ENCODE results near the gene RBFOX2.

Gene RBFOX2

GRCh38 chr22:35732116-35732515 lies 296.5 kb downstream of the RBFOX2 start:
- Histone ChIP-seq H2BK15ac (replicated peaks; ENCODE audit: low read depth) (no peak overlapping the region), H2BK5ac (ENCODE audit: low read length) (no peak overlapping the region), H3K27ac (ENCODE audit: low read depth, low read length) (no peak overlapping the region), H2BK120ac (ENCODE audit: low read depth, low read length) (no peak overlapping the region), H3K9ac (ENCODE audit: low read length) (no peak overlapping the region), H3K18ac (ENCODE audit: low read length) (no peak overlapping the region), H3K36me3 (ENCODE audit: control insufficient read depth, insufficient read depth, low read length) (no peaks in the 10 kb centered on the region), H3K23ac (ENCODE audit: low read length) (peak overlapping the region; percentile 66), H3K56ac (ENCODE audit: low read length) (no peak overlapping the region), H3K79me2 (ENCODE audit: control insufficient read depth, insufficient read depth, low read length) (no peaks in the 10 kb centered on the region), H3K4me3 (ENCODE audit: low read length) (no peak overlapping the region), H3K79me1 (ENCODE audit: low read length) (no peaks in the 10 kb centered on the region), H3K4me2 (ENCODE audit: low read length) (no peak overlapping the region), H3K4ac (ENCODE audit: low read depth, low read length) (no peak overlapping the region), H3K4me1 (ENCODE audit: control insufficient read depth, low read depth, low read length) (no peaks in the 10 kb centered on the region), H4K5ac (ENCODE audit: low read length) (no peak overlapping the region), H3K27me3 (ENCODE audit: insufficient read depth, low read length, poor library complexity) (no peaks in the 10 kb centered on the region), H2AK5ac (ENCODE audit: low read length) (no peak overlapping the region), H4K8ac (ENCODE audit: low read depth, low read length) (no peak overlapping the region)
- whole genome bisulfite sequencing (ENCODE audit: extremely low coverage, insufficient coverage, low lambda C conversion rate) = no CpG with 5 or more reads among the region's 9 CpGs
- no peak for DNase-seq

- Histone ChIP-seq H3K36me3 (ENCODE audit: control insufficient read depth, insufficient read depth, low read length) (no peaks in the 10 kb centered on the region), H4K8ac (ENCODE audit: low read depth, low read length) (no peak overlapping the region), H4K5ac (ENCODE audit: low read length) (no peak overlapping the region), H3K4me3 (ENCODE audit: low read length) (no peak overlapping the region), H3K4ac (ENCODE audit: low read depth, low read length) (no peak overlapping the region), H3K23ac (ENCODE audit: low read length) (no peak overlapping the region), H3K56ac (ENCODE audit: low read length) (no peak overlapping the region), H2BK15ac (replicated peaks; ENCODE audit: low read depth) (no peak overlapping the region), H3K27me3 (ENCODE audit: insufficient read depth, low read length, poor library complexity) (no peaks in the 10 kb centered on the region), H2BK120ac (ENCODE audit: low read depth, low read length) (no peak overlapping the region), H3K79me1 (ENCODE audit: low read length) (no peaks in the 10 kb centered on the region), H3K9ac (ENCODE audit: low read length) (no peak overlapping the region), H3K27ac (ENCODE audit: low read depth, low read length) (no peak overlapping the region), H3K4me1 (ENCODE audit: control insufficient read depth, low read depth, low read length) (no peaks in the 10 kb centered on the region), H2AK5ac (ENCODE audit: low read length) (no peak overlapping the region), H2BK5ac (ENCODE audit: low read length) (no peak overlapping the region), H3K79me2 (ENCODE audit: control insufficient read depth, insufficient read depth, low read length) (no peaks in the 10 kb centered on the region), H3K18ac (ENCODE audit: low read length) (no peak overlapping the region), H3K4me2 (ENCODE audit: low read length) (no peak overlapping the region)
- DNase-seq = no peak
- WGBS (ENCODE audit: extremely low coverage, insufficient coverage, low lambda C conversion rate) = no CpG with 5 or more reads among the region's 10 CpGs
Observed at GRCh38 chr22:35731321-35731720, 297.3 kb downstream of the RBFOX2 start.

- Histone ChIP-seq H2AK5ac (ENCODE audit: low read length) (no peak overlapping the region), H2BK15ac (replicated peaks; ENCODE audit: low read depth) (no peak overlapping the region), H3K79me1 (ENCODE audit: low read length) (no peaks in the 10 kb centered on the region), H3K79me2 (ENCODE audit: control insufficient read depth, insufficient read depth, low read length) (no peaks in the 10 kb centered on the region), H4K8ac (ENCODE audit: low read depth, low read length) (no peak overlapping the region), H3K4me1 (ENCODE audit: control insufficient read depth, low read depth, low read length) (no peaks in the 10 kb centered on the region), H3K4me3 (ENCODE audit: low read length) (no peak overlapping the region), H3K27me3 (ENCODE audit: insufficient read depth, low read length, poor library complexity) (no peaks in the 10 kb centered on the region), H3K4ac (ENCODE audit: low read depth, low read length) (no peak overlapping the region), H3K4me2 (ENCODE audit: low read length) (no peak overlapping the region), H3K36me3 (ENCODE audit: control insufficient read depth, insufficient read depth, low read length) (no peaks in the 10 kb centered on the region), H4K5ac (ENCODE audit: low read length) (no peak overlapping the region), H3K27ac (ENCODE audit: low read depth, low read length) (no peak overlapping the region), H3K18ac (ENCODE audit: low read length) (no peak overlapping the region), H2BK5ac (ENCODE audit: low read length) (no peak overlapping the region), H3K56ac (ENCODE audit: low read length) (no peak overlapping the region), H3K23ac (ENCODE audit: low read length) (no peak overlapping the region), H3K9ac (ENCODE audit: low read length) (no peak overlapping the region), H2BK120ac (ENCODE audit: low read depth, low read length) (no peak overlapping the region)
- DNase-seq = no peak
- WGBS (ENCODE audit: extremely low coverage, insufficient coverage, low lambda C conversion rate) = no CpG with 5 or more reads among the region's 2 CpGs
Observed at GRCh38 chr22:35729309-35729698, 299.3 kb downstream of the RBFOX2 start.

GRCh38 chr22:35728639-35729308 lies 299.9 kb downstream of the RBFOX2 start:
- no peak overlapping the region for H3K9ac ChIP-seq (ENCODE audit: low read length)
- no peak overlapping the region for H2BK120ac ChIP-seq (ENCODE audit: low read depth, low read length)
- H3K4me1 ChIP-seq (ENCODE audit: control insufficient read depth, low read depth, low read length) = no peaks in the 10 kb centered on the region
- no peaks in the 10 kb centered on the region for H3K27me3 ChIP-seq (ENCODE audit: insufficient read depth, low read length, poor library complexity)
- H4K5ac ChIP-seq (ENCODE audit: low read length) = no peak overlapping the region
- no peak overlapping the region for H2BK5ac ChIP-seq (ENCODE audit: low read length)
- no peak overlapping the region for H3K18ac ChIP-seq (ENCODE audit: low read length)
- H3K56ac ChIP-seq (ENCODE audit: low read length) = no peak overlapping the region
- H3K4me3 ChIP-seq (ENCODE audit: low read length) = no peak overlapping the region
- no peak for DNase-seq
- H2BK15ac ChIP-seq (replicated peaks; ENCODE audit: low read depth) = no peak overlapping the region
- H3K23ac ChIP-seq (ENCODE audit: low read length) = no peak overlapping the region
- no peak overlapping the region for H2AK5ac ChIP-seq (ENCODE audit: low read length)
- H3K4me2 ChIP-seq (ENCODE audit: low read length) = no peak overlapping the region
- WGBS (ENCODE audit: extremely low coverage, insufficient coverage, low lambda C conversion rate) = no CpG with 5 or more reads among the region's 12 CpGs
- H4K8ac ChIP-seq (ENCODE audit: low read depth, low read length) = no peak overlapping the region
- H3K27ac ChIP-seq (ENCODE audit: low read depth, low read length) = no peak overlapping the region
- H3K79me2 ChIP-seq (ENCODE audit: control insufficient read depth, insufficient read depth, low read length) = no peaks in the 10 kb centered on the region
- no peak overlapping the region for H3K4ac ChIP-seq (ENCODE audit: low read depth, low read length)
- no peaks in the 10 kb centered on the region for H3K79me1 ChIP-seq (ENCODE audit: low read length)
- no peaks in the 10 kb centered on the region for H3K36me3 ChIP-seq (ENCODE audit: control insufficient read depth, insufficient read depth, low read length)

- Histone ChIP-seq H3K56ac (ENCODE audit: low read length) (no peak overlapping the region), H4K5ac (ENCODE audit: low read length) (no peak overlapping the region), H2BK5ac (ENCODE audit: low read length) (no peak overlapping the region), H3K4me3 (ENCODE audit: low read length) (no peak overlapping the region), H3K79me2 (ENCODE audit: control insufficient read depth, insufficient read depth, low read length) (no peaks in the 10 kb centered on the region), H3K27me3 (ENCODE audit: insufficient read depth, low read length, poor library complexity) (no peaks in the 10 kb centered on the region), H2AK5ac (ENCODE audit: low read length) (no peak overlapping the region), H3K79me1 (ENCODE audit: low read length) (no peaks in the 10 kb centered on the region), H2BK120ac (ENCODE audit: low read depth, low read length) (no peak overlapping the region), H3K23ac (ENCODE audit: low read length) (no peak overlapping the region), H3K4ac (ENCODE audit: low read depth, low read length) (no peak overlapping the region), H3K4me1 (ENCODE audit: control insufficient read depth, low read depth, low read length) (no peaks in the 10 kb centered on the region), H3K9ac (ENCODE audit: low read length) (no peak overlapping the region), H3K27ac (ENCODE audit: low read depth, low read length) (no peak overlapping the region), H3K4me2 (ENCODE audit: low read length) (no peak overlapping the region), H3K18ac (ENCODE audit: low read length) (no peak overlapping the region), H2BK15ac (replicated peaks; ENCODE audit: low read depth) (no peak overlapping the region), H3K36me3 (ENCODE audit: control insufficient read depth, insufficient read depth, low read length) (no peaks in the 10 kb centered on the region), H4K8ac (ENCODE audit: low read depth, low read length) (no peak overlapping the region)
- WGBS (ENCODE audit: extremely low coverage, insufficient coverage, low lambda C conversion rate) = 100% methylated on average over 2 of the region's 11 CpGs
- no peak for DNase-seq
Observed at GRCh38 chr22:35727436-35727835, 301.2 kb downstream of the RBFOX2 start.

GRCh38 chr22:35726933-35727332 lies 301.7 kb downstream of the RBFOX2 start:
- Histone ChIP-seq H3K27ac (ENCODE audit: low read depth, low read length) (no peak overlapping the region), H3K4me1 (ENCODE audit: control insufficient read depth, low read depth, low read length) (no peaks in the 10 kb centered on the region), H3K18ac (ENCODE audit: low read length) (no peak overlapping the region)

More at GRCh38 chr22:35726933-35727332, 301.7 kb downstream of the RBFOX2 start:
- H3K36me3 ChIP-seq (ENCODE audit: control insufficient read depth, insufficient read depth, low read length) = no peaks in the 10 kb centered on the region
- H3K23ac ChIP-seq (ENCODE audit: low read length) = no peak overlapping the region
- no peak overlapping the region for H3K4me2 ChIP-seq (ENCODE audit: low read length)
- no peak overlapping the region for H2AK5ac ChIP-seq (ENCODE audit: low read length)
- DNase-seq = no peak
- no peak overlapping the region for H2BK120ac ChIP-seq (ENCODE audit: low read depth, low read length)
- no peak overlapping the region for H3K56ac ChIP-seq (ENCODE audit: low read length)
- no peak overlapping the region for H4K5ac ChIP-seq (ENCODE audit: low read length)
- H3K79me2 ChIP-seq (ENCODE audit: control insufficient read depth, insufficient read depth, low read length) = no peaks in the 10 kb centered on the region
- H2BK15ac ChIP-seq (replicated peaks; ENCODE audit: low read depth) = no peak overlapping the region
- no peak overlapping the region for H4K8ac ChIP-seq (ENCODE audit: low read depth, low read length)
- no peak overlapping the region for H3K9ac ChIP-seq (ENCODE audit: low read length)
- H3K79me1 ChIP-seq (ENCODE audit: low read length) = no peaks in the 10 kb centered on the region
- WGBS (ENCODE audit: extremely low coverage, insufficient coverage, low lambda C conversion rate) = no CpG with 5 or more reads among the region's 15 CpGs
- H3K4ac ChIP-seq (ENCODE audit: low read depth, low read length) = no peak overlapping the region
- H2BK5ac ChIP-seq (ENCODE audit: low read length) = no peak overlapping the region
- H3K4me3 ChIP-seq (ENCODE audit: low read length) = no peak overlapping the region
- H3K27me3 ChIP-seq (ENCODE audit: insufficient read depth, low read length, poor library complexity) = no peaks in the 10 kb centered on the region
